Duodenal mucosa (tissue), 2 donors: ENCODE measurements around the gene PLXNA2.

Source experiments
- H3K27ac ChIP-seq: one replicate; pipeline ENCODE4 v1.7.0; 2013; ENCODE audit warnings: low read depth, low read length
- H3K27me3 ChIP-seq, 2 donors: one replicate each; pipeline ENCODE4 v1.7.0; 2013; ENCODE audit warnings: low read length in 2 of 2, control low read depth in 1 of 2; ENCODE audit not compliant: insufficient read depth in 2 of 2, control insufficient read depth in 1 of 2
- H3K36me3 ChIP-seq, 2 donors: one replicate each; pipeline ENCODE4 v1.7.0; 2013; ENCODE audit warnings: low read length in 2 of 2, control low read depth in 1 of 2; ENCODE audit not compliant: insufficient read depth in 2 of 2, control insufficient read depth in 1 of 2
- H3K4me1 ChIP-seq, 2 donors: one replicate each; pipeline ENCODE4 v1.7.0; 2013; ENCODE audit warnings: low read length in 2 of 2, control low read depth in 1 of 2; ENCODE audit not compliant: insufficient read depth in 2 of 2, control insufficient read depth in 1 of 2
- H3K4me3 ChIP-seq, 2 donors: one replicate each; pipeline ENCODE4 v1.7.0; 2013; ENCODE audit warnings: low read length in 2 of 2, low read depth in 1 of 2
- H3K9ac ChIP-seq, 2 donors: one replicate each; pipeline ENCODE4 v1.7.0; 2013; ENCODE audit warnings: low read length in 2 of 2, low read depth in 1 of 2
- H3K9me3 ChIP-seq, 2 donors: one replicate each; pipeline ENCODE4 v1.7.0; 2013; ENCODE audit warnings: low read length in 2 of 2, control low read depth in 1 of 2; ENCODE audit not compliant: control insufficient read depth in 1 of 2

Gene PLXNA2

GRCh38 chr1:208026880-208027438 lies 217.2 kb downstream of the PLXNA2 start:
- no peak overlapping the region for H3K27ac ChIP-seq
- peaks cover 15 to 27% of the 10 kb centered on the region in 2 donors for H3K4me1 ChIP-seq

GRCh38 chr1:208025031-208025430 lies 219.2 kb downstream of the PLXNA2 start:
- Histone ChIP-seq H3K4me3 (no peak overlapping the region), H3K36me3 (peaks cover 11 to 23% of the 10 kb centered on the region in 2 donors), H3K4me1 (peaks cover 11 to 12% of the 10 kb centered on the region in 2 donors), H3K27ac (no peak overlapping the region), H3K9me3 (no peaks in the 10 kb centered on the region), H3K9ac (no peak overlapping the region), H3K27me3 (no peaks in the 10 kb centered on the region)

More at GRCh38 chr1:208026880-208027438, 217.2 kb downstream of the PLXNA2 start:
- Histone ChIP-seq H3K4me3 (no peak overlapping the region), H3K9me3 (no peaks in the 10 kb centered on the region), H3K36me3 (peaks cover 18 to 37% of the 10 kb centered on the region in 2 donors), H3K27me3 (no peaks in the 10 kb centered on the region), H3K9ac (no peak overlapping the region)

DNA sequence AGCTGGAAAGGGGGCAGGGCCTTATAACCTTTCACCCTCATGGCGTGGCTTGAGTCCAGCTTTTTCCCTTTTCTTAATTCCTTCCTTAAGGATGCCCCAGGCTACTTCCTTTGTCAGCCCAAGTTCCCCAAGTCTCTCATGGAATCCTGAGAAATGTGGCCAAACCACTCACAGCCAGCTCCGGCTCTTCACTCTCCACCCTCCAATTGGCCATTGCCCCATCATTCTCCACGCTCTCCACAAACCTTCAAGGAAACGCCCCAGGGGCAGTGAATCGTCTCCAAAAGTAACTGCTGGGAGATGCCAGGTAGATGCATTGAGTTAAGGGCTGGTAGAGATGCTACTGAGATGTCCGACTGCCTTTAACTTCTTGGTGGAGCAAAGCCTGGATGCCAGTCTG lies 219.8 kb downstream of the PLXNA2 start:
- H3K9me3 ChIP-seq, result no peaks in the 10 kb centered on the region
- peaks cover 5 to 6% of the 10 kb centered on the region in 2 donors for H3K4me1 ChIP-seq
- no peak overlapping the region for H3K27ac ChIP-seq
- H3K36me3 ChIP-seq, result peaks cover 11 to 23% of the 10 kb centered on the region in 2 donors
- H3K27me3 ChIP-seq, result no peaks in the 10 kb centered on the region
- H3K4me3 ChIP-seq, result no peak overlapping the region
- H3K9ac ChIP-seq, result no peak overlapping the region

DNA sequence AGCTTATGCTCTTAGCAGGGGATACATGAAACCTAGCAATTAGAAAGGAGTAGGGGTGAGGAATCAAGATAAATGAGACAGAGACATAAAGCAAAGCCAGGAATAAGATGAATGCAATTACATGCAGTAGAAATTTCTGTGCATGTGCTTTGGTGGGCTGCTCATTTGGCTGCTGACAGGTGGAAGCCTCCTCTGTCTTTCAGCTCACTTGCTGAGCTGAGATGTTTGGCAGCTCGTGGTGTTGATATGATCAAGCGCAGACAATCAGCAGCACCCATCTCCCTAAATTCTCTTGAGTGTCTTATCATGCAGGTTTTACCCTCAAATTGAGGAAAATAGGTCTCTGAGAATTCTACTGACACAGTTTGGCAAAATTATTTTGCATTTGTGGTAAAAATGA lies 224.9 kb downstream of the PLXNA2 start:
- no peaks in the 10 kb centered on the region for H3K27me3 ChIP-seq
- no peak overlapping the region for H3K4me3 ChIP-seq
- H3K4me1 ChIP-seq, result no peaks in the 10 kb centered on the region
- H3K36me3 ChIP-seq, result no peaks in the 10 kb centered on the region
- no peaks in the 10 kb centered on the region for H3K9me3 ChIP-seq
- no peak overlapping the region for H3K27ac ChIP-seq
- no peak overlapping the region for H3K9ac ChIP-seq

DNA sequence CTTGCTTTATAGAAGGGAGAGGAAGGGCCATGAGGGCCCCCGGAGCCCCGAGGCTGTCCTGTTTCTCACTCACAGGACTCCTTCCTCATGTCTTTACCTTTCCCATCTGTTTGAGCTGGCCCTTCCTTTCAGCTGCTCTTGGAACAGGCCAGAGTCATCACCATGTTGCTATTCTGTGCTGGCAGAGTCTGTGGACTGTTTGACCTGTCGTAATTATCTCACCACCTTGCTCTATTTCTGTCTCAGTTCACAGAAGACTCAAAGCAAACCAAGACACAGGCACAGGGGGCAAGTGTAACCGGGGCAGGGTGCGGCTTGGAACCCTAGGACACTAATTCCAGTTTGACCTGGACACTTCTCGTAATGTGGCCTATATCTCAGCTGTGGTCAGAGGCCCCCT lies 228.9 kb downstream of the PLXNA2 start:
- Histone ChIP-seq H3K27ac (no peak overlapping the region), H3K36me3 (no peaks in the 10 kb centered on the region), H3K4me3 (no peak overlapping the region), H3K9me3 (no peaks in the 10 kb centered on the region), H3K27me3 (no peaks in the 10 kb centered on the region), H3K4me1 (no peaks in the 10 kb centered on the region), H3K9ac (no peak overlapping the region)

- no peaks in the 10 kb centered on the region for H3K27me3 ChIP-seq
- no peaks in the 10 kb centered on the region for H3K4me1 ChIP-seq
Observed at GRCh38 chr1:208013210-208013609, 231.0 kb downstream of the PLXNA2 start.

GRCh38 chr1:208012721-208013120 lies 231.5 kb downstream of the PLXNA2 start:
- Histone ChIP-seq H3K27me3 (no peaks in the 10 kb centered on the region), H3K36me3 (no peaks in the 10 kb centered on the region), H3K4me3 (no peak overlapping the region), H3K9me3 (no peaks in the 10 kb centered on the region), H3K27ac (no peak overlapping the region), H3K9ac (no peak overlapping the region), H3K4me1 (no peaks in the 10 kb centered on the region)

More at GRCh38 chr1:208013210-208013609, 231.0 kb downstream of the PLXNA2 start:
- no peaks in the 10 kb centered on the region for H3K9me3 ChIP-seq
- H3K36me3 ChIP-seq, result no peaks in the 10 kb centered on the region
- H3K9ac ChIP-seq, result no peak overlapping the region
- no peak overlapping the region for H3K27ac ChIP-seq
- no peak overlapping the region for H3K4me3 ChIP-seq

DNA sequence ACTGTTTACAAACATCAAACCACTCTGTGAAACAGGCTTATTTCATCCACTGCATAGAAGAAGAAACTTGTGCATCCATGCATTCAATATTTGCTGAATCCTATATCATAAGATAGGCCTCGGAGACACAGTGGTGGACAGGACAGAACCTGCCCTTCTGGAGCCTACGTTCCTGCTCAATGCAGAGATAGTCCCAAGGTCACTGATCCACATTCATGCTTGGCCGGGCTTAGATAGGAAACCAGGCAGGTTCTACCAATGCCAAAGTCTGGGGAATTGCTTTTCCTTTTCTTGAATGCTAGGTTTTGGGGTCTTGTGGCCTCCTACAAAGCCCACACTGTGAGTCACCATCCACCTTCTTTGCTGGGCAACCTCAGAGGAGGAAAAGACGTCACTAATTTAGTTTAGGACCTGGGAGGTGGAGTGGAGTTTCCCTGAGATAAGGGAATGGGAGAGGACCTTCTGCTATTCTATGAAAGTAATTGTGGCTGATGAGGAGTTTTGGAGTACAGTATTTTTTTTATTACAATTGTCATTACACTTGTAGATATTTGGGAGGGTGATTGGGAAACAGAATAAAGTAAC lies 233.6 kb downstream of the PLXNA2 start:
- Histone ChIP-seq H3K4me3 (no peak overlapping the region), H3K9me3 (no peaks in the 10 kb centered on the region), H3K27ac (no peak overlapping the region)

DNA sequence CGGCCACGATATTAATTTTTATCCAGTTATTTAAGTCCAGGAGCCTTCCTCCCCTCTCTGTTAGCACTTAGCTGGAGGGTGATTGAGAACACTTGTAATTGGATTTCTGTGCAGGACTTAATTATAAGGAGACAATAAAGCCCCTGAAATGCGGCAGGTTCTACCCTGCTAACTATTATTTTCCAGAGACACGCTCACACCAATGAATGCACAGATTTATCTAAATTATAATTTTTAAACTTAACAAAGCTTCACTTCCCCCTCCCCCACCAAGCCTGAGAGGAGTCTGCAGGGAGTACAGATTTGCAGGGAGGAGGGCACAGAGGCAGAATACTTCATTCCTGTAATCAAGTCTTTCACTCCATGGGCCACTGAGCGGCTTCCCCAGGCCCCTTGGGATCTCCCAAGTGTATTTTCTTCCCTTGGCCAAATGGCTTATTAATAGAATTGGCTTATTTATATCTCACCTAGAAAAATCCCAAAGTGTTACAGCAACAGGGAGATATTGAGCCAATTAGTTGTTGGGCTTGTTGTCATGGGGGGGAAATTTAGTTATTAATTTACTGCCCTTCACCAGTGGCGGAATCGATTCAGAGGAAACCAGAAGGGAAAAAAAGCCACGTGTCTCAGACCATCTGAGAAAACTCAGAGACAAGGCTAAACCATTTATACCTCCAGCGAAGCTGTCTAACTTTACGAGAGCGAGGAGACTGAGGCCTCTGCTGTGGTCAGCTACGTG lies 234.3 kb downstream of the PLXNA2 start:
- Histone ChIP-seq H3K9ac (no peak overlapping the region), H3K9me3 (no peaks in the 10 kb centered on the region), H3K27me3 (no peaks in the 10 kb centered on the region), H3K36me3 (no peaks in the 10 kb centered on the region), H3K4me1 (no peaks in the 10 kb centered on the region), H3K27ac (no peak overlapping the region), H3K4me3 (no peak overlapping the region)

More for the DNA sequence above, 233.6 kb downstream of the PLXNA2 start:
- no peaks in the 10 kb centered on the region for H3K4me1 ChIP-seq
- H3K27me3 ChIP-seq, result no peaks in the 10 kb centered on the region
- H3K9ac ChIP-seq, result no peak overlapping the region
- H3K36me3 ChIP-seq, result no peaks in the 10 kb centered on the region

- no peak overlapping the region for H3K27ac ChIP-seq
- no peak overlapping the region for H3K4me3 ChIP-seq
- H3K9ac ChIP-seq, result no peak overlapping the region
- H3K4me1 ChIP-seq, result no peaks in the 10 kb centered on the region
- H3K27me3 ChIP-seq, result no peaks in the 10 kb centered on the region
- H3K9me3 ChIP-seq, result no peaks in the 10 kb centered on the region
- no peaks in the 10 kb centered on the region for H3K36me3 ChIP-seq
Observed at GRCh38 chr1:208009303-208009702, 234.9 kb downstream of the PLXNA2 start.
